ENCODE results near the gene FAM32A. TPM values are rescaled to one million over a fixed set of nuclear protein-coding genes. Genes with fewer than 3 reads are reported as not detected.

Gene FAM32A
- total RNA-seq, 1 donor from 2014 or later = 36.9 TPM

DNA sequence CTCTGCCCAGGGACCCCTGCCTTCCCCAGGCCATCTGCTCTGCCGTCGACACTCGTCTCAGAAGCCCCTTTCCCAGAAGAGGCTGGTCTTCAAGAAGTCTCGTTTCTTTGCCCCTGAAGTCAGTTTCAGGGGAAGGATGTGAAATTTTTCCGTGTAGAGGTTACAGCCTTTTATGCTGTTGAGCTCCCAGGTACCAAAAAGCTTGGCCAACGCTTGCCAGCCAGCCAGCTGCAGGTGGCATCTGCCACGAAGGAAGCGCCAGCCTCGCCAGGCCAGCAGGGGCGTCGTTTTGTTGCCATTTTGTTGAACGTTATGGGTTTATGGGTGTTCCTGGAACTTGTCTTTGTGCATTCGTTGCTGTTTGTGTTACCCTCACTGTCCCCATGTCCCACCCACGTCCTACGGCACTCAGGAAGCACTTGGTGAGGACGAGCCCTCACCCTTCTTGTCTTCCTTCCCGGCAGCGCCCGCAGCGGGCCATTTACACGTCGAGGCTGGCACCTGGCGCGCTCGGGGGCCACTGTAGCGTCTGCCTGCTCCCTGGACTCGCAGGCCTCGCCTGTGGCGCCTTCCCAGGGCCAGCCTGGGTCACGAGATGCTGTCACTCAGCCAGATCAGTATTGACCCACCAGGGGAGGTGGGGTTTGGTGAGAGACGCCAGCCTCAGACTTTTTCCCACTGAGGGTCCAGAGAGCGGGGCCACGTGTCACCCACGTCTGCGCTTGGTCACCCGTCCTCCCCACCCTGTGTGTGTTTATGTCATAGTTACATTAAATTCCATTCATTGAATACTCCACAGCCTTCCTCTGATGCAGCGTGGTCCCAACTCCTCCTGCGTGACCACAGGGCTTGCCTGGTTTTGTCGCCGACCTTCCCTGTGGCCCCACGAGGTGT, 49.6 kb downstream of the FAM32A start:
- no peak for DNase-seq (ENCODE audit: low spot score)
- intact Hi-C loops (cut with DNase I) = no loop called here

DNA sequence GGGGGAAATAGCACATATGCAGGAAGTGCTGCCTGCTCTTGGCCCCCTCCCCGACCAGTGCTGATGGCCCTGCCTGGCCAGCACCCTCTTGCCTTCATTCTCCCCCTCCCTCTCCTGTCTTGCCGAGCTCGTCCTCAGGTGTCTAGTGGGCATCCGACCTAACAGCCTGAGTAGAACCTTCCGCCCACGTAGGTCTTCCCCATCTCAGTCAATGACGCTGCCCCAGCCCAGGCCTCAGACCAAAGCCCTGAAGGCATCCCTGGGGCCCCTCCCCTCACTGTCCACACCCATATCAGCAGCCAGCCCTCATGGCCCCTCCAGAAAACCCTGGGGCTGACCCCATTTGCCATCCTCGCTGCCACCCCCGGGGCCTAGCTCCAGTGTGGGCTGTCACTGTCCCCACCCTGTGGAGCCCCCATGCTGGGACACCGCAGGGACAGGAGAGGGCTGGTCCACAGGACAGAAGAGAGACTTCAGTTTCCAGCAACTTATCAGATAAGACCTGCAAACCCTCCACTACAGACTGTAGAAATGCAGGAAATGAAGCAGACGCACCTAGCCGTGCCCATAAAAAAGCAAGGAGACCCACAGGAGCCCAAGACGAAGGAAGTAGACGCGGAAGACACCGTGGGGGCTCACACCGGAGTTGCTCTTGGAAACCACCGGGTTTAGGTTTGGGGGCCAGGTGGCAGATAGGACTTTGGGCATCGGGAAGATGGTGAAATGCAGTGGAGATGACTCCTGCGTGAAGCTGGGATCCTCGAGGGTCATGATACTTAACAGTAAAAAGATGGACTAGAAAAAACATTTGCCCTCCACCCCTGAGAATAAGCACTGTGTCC, 50.8 kb downstream of the FAM32A start:
- intact Hi-C loops (cut with DNase I) = no loop called here
- DNase-seq (ENCODE audit: low spot score) = no peak

Other genes starting within 250 kb of the FAM32A start
- gene OR10H4, start 236.4 kb upstream of the FAM32A start, total RNA-seq = not detected
- 95.4 TPM for gene TPM4, start 108.9 kb upstream of the FAM32A start, total RNA-seq
- 17.8 TPM for gene RAB8A, start 73.5 kb upstream of the FAM32A start, total RNA-seq
- 0.32 TPM for gene HSH2D, start 41.7 kb upstream of the FAM32A start, total RNA-seq
- not detected for gene CIB3, start 11.9 kb upstream of the FAM32A start, total RNA-seq
- 51.8 TPM for gene AP1M1, start 12.5 kb downstream of the FAM32A start, total RNA-seq
- gene KLF2, start 139.4 kb downstream of the FAM32A start, total RNA-seq = 44.6 TPM

Measured in cardiac septum (tissue), 1 donor.